ENCODE measurements around the gene SLC25A48.

SLC25A48 gene

GRCh38 chr5:135887881-135888614 lies 53.6 kb downstream of the SLC25A48 start:
- no peak overlapping the region for H3K27ac ChIP-seq
- no peak overlapping the region for H3K9ac ChIP-seq
- TF ChIP-seq Cebpa-rat (IDR thresholded peaks at IDR 0.05): no peak
- peaks cover 11% of the 10 kb centered on the region; the same call in 1 of the 2 replicates for H4K20me1 ChIP-seq
- no peaks in the 10 kb centered on the region for H3K36me3 ChIP-seq
- H3K9me3 ChIP-seq: no peaks in the 10 kb centered on the region
- no peak overlapping the region for H3K4me3 ChIP-seq
- H3K4me1 ChIP-seq: peaks cover 32% of the 10 kb centered on the region
- H3K27me3 ChIP-seq: no peaks in the 10 kb centered on the region
- peak overlapping the region; percentile 56 for H3K4me2 ChIP-seq

GRCh38 chr5:135890296-135890695 lies 55.8 kb downstream of the SLC25A48 start:
- H3K9me3 ChIP-seq: no peaks in the 10 kb centered on the region
- H3K4me1 ChIP-seq: peaks cover 32% of the 10 kb centered on the region
- H3K27me3 ChIP-seq: no peaks in the 10 kb centered on the region
- no peak overlapping the region for H3K4me3 ChIP-seq
- H3K36me3 ChIP-seq: no peaks in the 10 kb centered on the region
- peaks cover 11% of the 10 kb centered on the region; the same call in 1 of the 2 replicates for H4K20me1 ChIP-seq
- TF ChIP-seq Cebpa-rat (IDR thresholded peaks at IDR 0.05): no peak
- H3K9ac ChIP-seq: no peak overlapping the region
- H3K4me2 ChIP-seq: peak overlapping the region; percentile 58
- H3K27ac ChIP-seq: no peak overlapping the region

GRCh38 chr5:135890867-135891266 lies 56.4 kb downstream of the SLC25A48 start:
- H3K27ac ChIP-seq: no peak overlapping the region
- H3K36me3 ChIP-seq: no peaks in the 10 kb centered on the region
- no peak overlapping the region for H3K9ac ChIP-seq
- H3K4me3 ChIP-seq: no peak overlapping the region
- peaks cover 32% of the 10 kb centered on the region for H3K4me1 ChIP-seq
- no peak for TF ChIP-seq Cebpa-rat (IDR thresholded peaks at IDR 0.05)
- H3K4me2 ChIP-seq: peak overlapping the region; percentile 58
- H3K27me3 ChIP-seq: no peaks in the 10 kb centered on the region
- no peaks in the 10 kb centered on the region for H3K9me3 ChIP-seq
- H4K20me1 ChIP-seq: peaks cover 11% of the 10 kb centered on the region; the same call in 1 of the 2 replicates

GRCh38 chr5:135891268-135891667 lies 56.8 kb downstream of the SLC25A48 start:
- peaks cover 32% of the 10 kb centered on the region for H3K4me1 ChIP-seq
- H3K36me3 ChIP-seq: no peaks in the 10 kb centered on the region
- H3K27me3 ChIP-seq: no peaks in the 10 kb centered on the region
- peaks cover 11% of the 10 kb centered on the region; the same call in 1 of the 2 replicates for H4K20me1 ChIP-seq
- no peak overlapping the region for H3K4me3 ChIP-seq
- H3K4me2 ChIP-seq: peak overlapping the region; percentile 58
- H3K9ac ChIP-seq: no peak overlapping the region
- no peak for TF ChIP-seq Cebpa-rat (IDR thresholded peaks at IDR 0.05)
- no peak overlapping the region for H3K27ac ChIP-seq
- no peaks in the 10 kb centered on the region for H3K9me3 ChIP-seq

DNA sequence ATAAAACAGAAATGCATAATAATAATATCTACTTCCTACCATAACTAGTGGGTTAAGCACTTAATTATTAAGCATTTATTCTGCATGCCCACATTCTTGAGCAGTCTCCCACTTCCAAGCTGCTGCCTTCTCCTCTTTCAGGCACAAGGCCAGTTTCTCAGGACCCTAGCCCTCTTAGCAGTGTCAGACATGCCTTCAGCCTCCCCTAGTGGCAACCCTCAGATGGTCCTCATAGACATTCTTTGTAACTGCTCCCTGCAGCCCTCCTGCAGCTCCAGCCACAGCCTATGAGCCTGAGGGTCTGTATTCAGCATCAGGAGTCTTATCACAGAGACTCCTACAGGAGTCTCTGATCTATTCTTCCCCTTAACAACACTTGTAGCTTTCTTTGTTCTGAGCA lies 57.3 kb downstream of the SLC25A48 start:
- Histone ChIP-seq H3K36me3 (no peaks in the 10 kb centered on the region), H3K9me3 (no peaks in the 10 kb centered on the region), H3K27ac (no peak overlapping the region), H3K27me3 (no peaks in the 10 kb centered on the region), H3K4me1 (peaks cover 32% of the 10 kb centered on the region), H3K4me2 (peak overlapping the region; percentile 58), H3K9ac (no peak overlapping the region), H4K20me1 (peaks cover 11% of the 10 kb centered on the region; the same call in 1 of the 2 replicates), H3K4me3 (no peak overlapping the region)
- no peak for TF ChIP-seq Cebpa-rat (IDR thresholded peaks at IDR 0.05)

- H3K4me2 ChIP-seq: no peak overlapping the region
- TF ChIP-seq Cebpa-rat (IDR thresholded peaks at IDR 0.05): no peak
- peaks cover 23% of the 10 kb centered on the region for H3K4me1 ChIP-seq
- no peaks in the 10 kb centered on the region for H3K36me3 ChIP-seq
- no peak overlapping the region for H3K27ac ChIP-seq
- H3K4me3 ChIP-seq: no peak overlapping the region
- no peaks in the 10 kb centered on the region for H3K27me3 ChIP-seq
- peaks cover 11% of the 10 kb centered on the region; the same call in 1 of the 2 replicates for H4K20me1 ChIP-seq
- H3K9me3 ChIP-seq: no peaks in the 10 kb centered on the region
- H3K9ac ChIP-seq: no peak overlapping the region
These were observed 59.8 kb downstream of the SLC25A48 start for GRCh38 chr5:135894276-135894675.

DNA sequence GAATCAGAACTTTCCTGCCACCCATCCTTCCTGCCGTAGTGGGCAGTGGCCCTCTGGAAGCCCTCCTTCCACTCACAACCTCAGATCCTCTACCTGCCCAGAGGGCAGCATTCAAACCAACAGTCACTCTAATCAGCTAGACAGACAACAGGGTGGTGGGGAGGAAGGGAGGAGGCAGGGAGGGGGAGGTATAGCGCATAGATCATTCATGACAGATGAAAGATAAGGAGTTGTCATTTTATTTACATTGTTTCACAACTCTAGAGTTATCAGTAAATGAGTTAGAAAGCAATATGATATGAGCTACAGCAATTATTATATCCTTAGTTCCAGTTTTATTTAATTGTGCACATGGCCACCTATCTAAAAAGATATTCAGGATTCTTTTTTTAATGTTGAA lies 60.3 kb downstream of the SLC25A48 start:
- H3K4me2 ChIP-seq: no peak overlapping the region
- no peak overlapping the region for H3K9ac ChIP-seq
- no peak overlapping the region for H3K27ac ChIP-seq

GRCh38 chr5:135895474-135896006 lies 61.1 kb downstream of the SLC25A48 start, which contains the start of gene IL9:
TSS of gene IL9 (minus strand) at chr5:135895841. CDS start at chr5:135895816, 25 bp downstream.
- peaks cover 15% of the 10 kb centered on the region for H3K4me1 ChIP-seq
- no peaks in the 10 kb centered on the region for H3K36me3 ChIP-seq
- H3K27me3 ChIP-seq: no peaks in the 10 kb centered on the region
- TF ChIP-seq Cebpa-rat (IDR thresholded peaks at IDR 0.05): no peak
- H3K9ac ChIP-seq: no peak within 1 kb of the TSS
- no peak within 1 kb of the TSS for H3K4me2 ChIP-seq
- peaks cover 4% of the 10 kb centered on the region; the same call in 1 of the 2 replicates for H4K20me1 ChIP-seq
- no peaks in the 10 kb centered on the region for H3K9me3 ChIP-seq
- no peak within 1 kb of the TSS for H3K27ac ChIP-seq
- no peak within 1 kb of the TSS for H3K4me3 ChIP-seq

More for the DNA sequence above, 60.3 kb downstream of the SLC25A48 start:
- no peak for TF ChIP-seq Cebpa-rat (IDR thresholded peaks at IDR 0.05)
- no peak overlapping the region for H3K4me3 ChIP-seq
- H3K4me1 ChIP-seq: peaks cover 22% of the 10 kb centered on the region
- H3K36me3 ChIP-seq: no peaks in the 10 kb centered on the region
- H3K9me3 ChIP-seq: no peaks in the 10 kb centered on the region
- H4K20me1 ChIP-seq: peaks cover 11% of the 10 kb centered on the region; the same call in 1 of the 2 replicates
- no peaks in the 10 kb centered on the region for H3K27me3 ChIP-seq

GRCh38 chr5:135898651-135899050 lies 64.2 kb downstream of the SLC25A48 start:
- no peak for TF ChIP-seq Cebpa-rat (IDR thresholded peaks at IDR 0.05)
- Histone ChIP-seq H3K9ac (no peak overlapping the region), H3K27me3 (no peaks in the 10 kb centered on the region)

GRCh38 chr5:135900276-135900675 lies 65.8 kb downstream of the SLC25A48 start:
- Histone ChIP-seq H3K4me3 (no peak overlapping the region), H3K4me2 (no peak overlapping the region), H3K36me3 (no peaks in the 10 kb centered on the region), H3K4me1 (no peaks in the 10 kb centered on the region), H3K9ac (no peak overlapping the region), H3K27me3 (no peaks in the 10 kb centered on the region), H4K20me1 (no peaks in the 10 kb centered on the region), H3K9me3 (no peaks in the 10 kb centered on the region), H3K27ac (no peak overlapping the region)
- TF ChIP-seq Cebpa-rat (IDR thresholded peaks at IDR 0.05): no peak

More at GRCh38 chr5:135898651-135899050, 64.2 kb downstream of the SLC25A48 start:
- H3K36me3 ChIP-seq: no peaks in the 10 kb centered on the region
- H3K4me1 ChIP-seq: no peaks in the 10 kb centered on the region
- no peak overlapping the region for H3K4me2 ChIP-seq
- H3K4me3 ChIP-seq: no peak overlapping the region
- H3K27ac ChIP-seq: no peak overlapping the region
- H4K20me1 ChIP-seq: no peaks in the 10 kb centered on the region
- H3K9me3 ChIP-seq: no peaks in the 10 kb centered on the region
